ENCODE results near the gene RAD18.

DNA sequence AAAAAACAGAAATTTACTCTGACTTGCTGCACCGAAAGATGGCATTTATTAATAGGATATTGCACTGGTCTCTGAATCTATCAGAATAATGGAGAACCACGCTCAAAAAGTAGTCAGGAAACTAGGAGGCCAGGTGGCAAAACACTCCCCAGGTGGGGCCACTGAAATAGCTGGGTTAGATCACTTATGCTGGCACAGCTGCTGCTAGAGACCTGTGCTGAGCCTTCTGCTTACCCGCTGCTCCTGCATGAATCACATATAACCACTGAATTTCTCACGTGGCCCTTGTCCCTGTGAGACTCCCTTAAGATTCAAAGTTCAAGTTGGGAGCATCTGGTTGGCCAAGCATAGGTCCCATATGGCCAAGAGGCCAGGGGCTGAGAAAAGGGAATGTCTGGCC is 127.9 kb downstream of the RAD18 start:
- no peak for TF ChIP-seq CTCF (IDR thresholded peaks at IDR 0.05)
- TF ChIP-seq POLR2AphosphoS5 (IDR thresholded peaks at IDR 0.05): no peak
